B cell (primary cell): ENCODE measurements around the gene ILK. TPM values are rescaled to one million over a fixed set of nuclear protein-coding genes. Genes with fewer than 3 reads are reported as not detected.
A peak's percentile ranks its signal among the peaks of the same experiment; 100 is the strongest.

Source experiments
- ATAC-seq: fragments of 200-7000 bp; cut with Tn5 transposase; one replicate; pipeline ENCODE4 v1.10.0; 2021; ENCODE audit warnings: low read depth, mild to moderate bottlenecking, moderate number of reproducible peaks, moderate library complexity
- CTCF ChIA-PET: fragments of 350-600 bp; sonication (Branson Sonifier 250); formaldehyde crosslinking; loops from one replicate; lab custom pipeline; 2021; ENCODE audit warnings: antibody characterized with exemption, inconsistent platforms; lab: Charles Lee
- POLR2A ChIA-PET: fragments of 350-600 bp; sonication (Branson Sonifier 250); formaldehyde crosslinking; loops from one replicate; lab custom pipeline; 2021; ENCODE audit warnings: antibody characterized with exemption; lab: Charles Lee
- DNase-seq: peaks from one replicate; pipeline ENCODE4 v3.0.0; 2013
- H2AFZ ChIP-seq: 2 replicates; pipeline ENCODE4 v1.6.1; 2012; ENCODE audit warnings: mild to moderate bottlenecking, low read depth, low read length; ENCODE audit not compliant: insufficient read depth, poor library complexity, severe bottlenecking
- H3K27ac ChIP-seq, 2 donors: 1 replicate in 1 of 2; 2 replicates in 1 of 2; pipeline ENCODE4 v1.5.1; 2012 to 2013; ENCODE audit warnings: low read length in 2 of 2, mild to moderate bottlenecking in 2 of 2, moderate library complexity in 1 of 2
- H3K27me3 ChIP-seq, 4 experiments: fragments of 200-600 bp in 1 of 4; sonication (generic) in 1 of 4; replicated peaks in 1 of 4; 1 replicate in 2 of 4; 2 replicates in 2 of 4; pipeline versions ENCODE4 v1.6.1 to v1.7.0; 2013 to 2016; ENCODE audit warnings: low read length in 3 of 4, mild to moderate bottlenecking in 2 of 4, mixed read lengths in 1 of 4, moderate library complexity in 1 of 4; ENCODE audit not compliant: insufficient read depth in 4 of 4, control insufficient read depth in 3 of 4; ENCODE audit errors: control extremely low read depth in 1 of 4
- H3K36me3 ChIP-seq, 2 experiments: replicated peaks in 1 of 2; 1 replicate in 1 of 2; 2 replicates in 1 of 2; pipeline versions ENCODE4 v1.6.1 to v1.7.1; 2013; ENCODE audit warnings: low read length in 1 of 2; ENCODE audit not compliant: insufficient read depth in 2 of 2, control insufficient read depth in 1 of 2; ENCODE audit errors: control extremely low read depth in 1 of 2, extremely low read depth in 1 of 2
- H3K4me1 ChIP-seq, 2 donors: fragments of 200-600 bp in 1 of 2; sonication (generic) in 1 of 2; 1 replicate in 1 of 2; 2 replicates in 1 of 2; pipeline versions ENCODE4 v1.5.1 to v1.6.1; 2013 to 2017; ENCODE audit warnings: low read length in 2 of 2; ENCODE audit not compliant: control insufficient read depth in 2 of 2, insufficient read depth in 2 of 2
- H3K4me2 ChIP-seq: replicated peaks from 2 replicates; pipeline ENCODE3; 2012; ENCODE audit warnings: mild to moderate bottlenecking, low read depth, low read length; ENCODE audit not compliant: poor library complexity, severe bottlenecking
- H3K4me3 ChIP-seq, 5 experiments: fragments of 200-600 bp in 1 of 5; sonication (generic) in 1 of 5; 1 replicate in 3 of 5; 2 replicates in 2 of 5; pipeline versions ENCODE4 v1.5.1 to v1.7.0; 2011 to 2016; ENCODE audit warnings: low read length in 4 of 5, mild to moderate bottlenecking in 4 of 5, low read depth in 2 of 5, control low read depth in 1 of 5, moderate library complexity in 1 of 5; ENCODE audit not compliant: insufficient read depth in 1 of 5; ENCODE audit errors: control extremely low read depth in 1 of 5, extremely low read depth in 1 of 5
- H3K79me2 ChIP-seq: fragments of 200-600 bp; sonication (generic); one replicate; pipeline ENCODE4 v1.6.0; 2016; ENCODE audit warnings: low read length; ENCODE audit not compliant: control insufficient read depth, insufficient read depth
- H3K9ac ChIP-seq: fragments of 200-600 bp; sonication (generic); 2 replicates; pipeline ENCODE4 v1.6.1; 2017; ENCODE audit warnings: mild to moderate bottlenecking, low read length, moderate library complexity
- H3K9me3 ChIP-seq, 3 donors: one replicate each; pipeline versions ENCODE4 v1.6.1 to v1.7.1; 2013; ENCODE audit warnings: low read length in 2 of 3; ENCODE audit not compliant: control insufficient read depth in 2 of 3, insufficient read depth in 1 of 3; ENCODE audit errors: control extremely low read depth in 1 of 3
- H4K20me1 ChIP-seq: 2 replicates; pipeline ENCODE4 v1.6.0; 2012; ENCODE audit warnings: mild to moderate bottlenecking, low read length; ENCODE audit not compliant: insufficient read depth, control insufficient read depth, poor library complexity, severe bottlenecking
- H3K27ac Mint-ChIP-seq: one replicate; pipeline ENCODE4 v1.8.0; 2021; ENCODE audit warnings: mixed read lengths
- H3K27me3 Mint-ChIP-seq: one replicate; pipeline ENCODE4 v1.8.0; 2021; ENCODE audit warnings: mixed read lengths
- H3K4me1 Mint-ChIP-seq: one replicate; pipeline ENCODE4 v1.8.0; 2021; ENCODE audit warnings: mixed read lengths
- H3K4me3 Mint-ChIP-seq: one replicate; pipeline ENCODE4 v1.8.0; 2021; ENCODE audit warnings: mixed read lengths
- H3K9me3 Mint-ChIP-seq: one replicate; pipeline ENCODE4 v1.8.0; 2022; ENCODE audit warnings: mixed read lengths; ENCODE audit not compliant: insufficient read depth
- EZH2 ChIP-seq: IDR thresholded peaks from 2 replicates; pipeline ENCODE4 v1.6.1; 2012; ENCODE audit warnings: borderline replicate concordance, low read depth, mild to moderate bottlenecking, moderate library complexity, low read length; ENCODE audit not compliant: insufficient read depth, poor library complexity, severe bottlenecking
- WGBS: methylation state at CpG from one replicate; pipeline ENCODE4 v1.1.5; 2013; ENCODE audit warnings: missing lambda C conversion rate; ENCODE audit not compliant: insufficient coverage; 5-methylcytosine and 5-hydroxymethylcytosine counted together
- intact Hi-C: fragments of 100-400 bp; cut with micrococcal nuclease; formaldehyde crosslinking; loops from one replicate; pipeline ENCODE4 v1.10.0; 2022
- polyA plus RNA-seq: library from polyadenylated mRNA; depleted of rRNA; stranded (reverse); fragments of >200 nt; gene quantifications from 2 replicates; pipeline ENCODE4 v1.2.3, GENCODE V29; 2012
- total RNA-seq, 2 donors: library from RNA; stranded (reverse); fragments of 120-200 nt in 1 of 2; gene quantifications; 1 replicate in 1 of 2; 2 replicates in 1 of 2; pipeline versions ENCODE4 v1.2.3 to v1.2.4, GENCODE V29; 2013 to 2022
- TF ChIP-seq, protein P1 (sequence below): fragments of 200-600 bp; IDR thresholded peaks from one replicate; pipeline ENCODE4 v1.8.0; 2022; ENCODE audit warnings: antibody characterized with exemption, mild to moderate bottlenecking

Gene ILK
- total and polyA plus RNA-seq, 2 donors (not counting 1 experiment from before 2014, with no cell fraction given), result 88.5 to 131 TPM

DNA sequence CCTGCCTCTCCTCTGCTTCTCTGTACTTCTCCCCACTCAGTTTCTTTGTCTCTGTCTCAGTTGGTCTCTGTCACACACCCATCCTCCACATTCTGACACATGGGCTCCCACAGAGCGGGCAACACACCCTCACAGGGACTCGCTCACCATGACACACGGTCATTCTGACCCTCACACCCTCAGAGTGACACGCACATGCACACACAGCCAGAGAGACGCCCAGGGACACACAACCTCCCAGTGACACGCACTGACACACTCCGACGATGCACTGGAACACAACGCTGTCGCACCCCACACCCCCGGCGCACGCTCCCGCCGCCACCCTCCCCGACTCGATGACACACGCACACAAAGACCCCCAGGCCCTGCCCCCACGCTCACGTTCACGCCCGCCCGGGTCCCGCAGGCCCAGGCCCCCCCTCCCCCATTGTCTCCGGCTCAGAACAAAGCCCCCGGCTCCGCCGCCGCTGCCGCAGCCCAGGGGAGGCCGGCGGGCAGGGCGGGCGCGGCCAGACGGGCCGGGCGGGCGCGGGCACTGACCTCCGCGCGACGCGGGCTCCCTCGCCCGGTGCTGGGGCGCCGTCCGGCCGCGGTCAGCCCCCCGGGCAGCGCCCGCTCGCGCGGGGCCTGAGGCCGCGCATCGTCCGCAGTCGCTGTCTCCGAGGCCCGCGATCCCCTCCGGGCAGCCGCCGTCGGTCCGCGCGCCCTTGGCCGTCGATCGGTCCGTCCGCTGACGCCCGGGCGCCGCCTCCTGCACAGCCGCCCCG, 51.6 kb downstream of the ILK start:
- TF ChIP-seq, protein P1, sequence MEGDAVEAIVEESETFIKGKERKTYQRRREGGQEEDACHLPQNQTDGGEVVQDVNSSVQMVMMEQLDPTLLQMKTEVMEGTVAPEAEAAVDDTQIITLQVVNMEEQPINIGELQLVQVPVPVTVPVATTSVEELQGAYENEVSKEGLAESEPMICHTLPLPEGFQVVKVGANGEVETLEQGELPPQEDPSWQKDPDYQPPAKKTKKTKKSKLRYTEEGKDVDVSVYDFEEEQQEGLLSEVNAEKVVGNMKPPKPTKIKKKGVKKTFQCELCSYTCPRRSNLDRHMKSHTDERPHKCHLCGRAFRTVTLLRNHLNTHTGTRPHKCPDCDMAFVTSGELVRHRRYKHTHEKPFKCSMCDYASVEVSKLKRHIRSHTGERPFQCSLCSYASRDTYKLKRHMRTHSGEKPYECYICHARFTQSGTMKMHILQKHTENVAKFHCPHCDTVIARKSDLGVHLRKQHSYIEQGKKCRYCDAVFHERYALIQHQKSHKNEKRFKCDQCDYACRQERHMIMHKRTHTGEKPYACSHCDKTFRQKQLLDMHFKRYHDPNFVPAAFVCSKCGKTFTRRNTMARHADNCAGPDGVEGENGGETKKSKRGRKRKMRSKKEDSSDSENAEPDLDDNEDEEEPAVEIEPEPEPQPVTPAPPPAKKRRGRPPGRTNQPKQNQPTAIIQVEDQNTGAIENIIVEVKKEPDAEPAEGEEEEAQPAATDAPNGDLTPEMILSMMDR, result no peak
- peak; percentile 42 for TF ChIP-seq EZH2
- H3K27me3 Mint-ChIP-seq, result peaks cover 13% of the 10 kb centered on the region
- peak overlapping the region; percentile 66 for H2AFZ ChIP-seq
- H3K9me3 Mint-ChIP-seq, result no peaks in the 10 kb centered on the region
- H3K27ac Mint-ChIP-seq, result no peak overlapping the region
- peak overlapping the region; percentile 76 for H3K4me2 ChIP-seq
- peak overlapping the region in 2 of 5 experiments; percentile 32 for H3K4me3 ChIP-seq
- POLR2A ChIA-PET, result interaction anchor here (0.6 kb wide), 1 partner anchor 51 kb away, joined by 4 read pairs; no protein-coding TSS in a partner anchor
- H3K27me3 ChIP-seq, result peaks cover 0 to 19% (median 12%) of the 10 kb centered on the region in 4 experiments
- H3K4me1 Mint-ChIP-seq, result peaks cover 9% of the 10 kb centered on the region
- CTCF ChIA-PET, result interaction anchor here (2.5 kb wide), 1 partner anchor 43 kb away, joined by 6 read pairs; the partner anchor contains the start of gene TAF10
- H3K4me3 Mint-ChIP-seq, result no peak overlapping the region
- DNase-seq, result peak; percentile 35
- no peaks in the 10 kb centered on the region for H3K36me3 ChIP-seq
- H3K79me2 ChIP-seq, result no peaks in the 10 kb centered on the region
- H3K27ac ChIP-seq, result no peak overlapping the region
- no peaks in the 10 kb centered on the region for H4K20me1 ChIP-seq
- H3K9me3 ChIP-seq, result no peaks in the 10 kb centered on the region
- intact Hi-C loops, result no loop called here
- H3K9ac ChIP-seq, result peak overlapping the region; percentile 20
- peak; percentile 52 for ATAC-seq
- 9% methylated on average over 66 of the region's 84 CpGs for WGBS
- peaks cover 10 to 12% of the 10 kb centered on the region in 2 donors for H3K4me1 ChIP-seq
